Dermis microvascular lymphatic vessel endothelial cell (primary cell): Measurements from ENCODE around the gene LAMC3. TPM values are rescaled to one million over a fixed set of nuclear protein-coding genes. Genes with fewer than 3 reads are reported as not detected.
"Not testable (repeated sequence)": the region's sequence is repeated elsewhere in the genome, so short reads cannot be mapped to it uniquely, and the experiment has no call there.

ENCODE experiments used
- DNase-seq, 2 donors: peaks; one replicate each; pipeline versions ENCODE4 v3.0.0 to v3.0.0-alpha.2; 2010; ENCODE audit warnings: low read depth in 2 of 2
- total RNA-seq: library from RNA; depleted of rRNA; stranded (reverse); fragments of >200 nt; gene quantifications from 2 replicates; pipeline ENCODE4 v1.2.1, GENCODE V29; 2014

Gene LAMC3
- total RNA-seq, 1 donor from 2014 or later, result 1.2 TPM

GRCh38 chr9:131028221-131028884, 19.4 kb downstream of the LAMC3 start:
- no peak for DNase-seq

DNA sequence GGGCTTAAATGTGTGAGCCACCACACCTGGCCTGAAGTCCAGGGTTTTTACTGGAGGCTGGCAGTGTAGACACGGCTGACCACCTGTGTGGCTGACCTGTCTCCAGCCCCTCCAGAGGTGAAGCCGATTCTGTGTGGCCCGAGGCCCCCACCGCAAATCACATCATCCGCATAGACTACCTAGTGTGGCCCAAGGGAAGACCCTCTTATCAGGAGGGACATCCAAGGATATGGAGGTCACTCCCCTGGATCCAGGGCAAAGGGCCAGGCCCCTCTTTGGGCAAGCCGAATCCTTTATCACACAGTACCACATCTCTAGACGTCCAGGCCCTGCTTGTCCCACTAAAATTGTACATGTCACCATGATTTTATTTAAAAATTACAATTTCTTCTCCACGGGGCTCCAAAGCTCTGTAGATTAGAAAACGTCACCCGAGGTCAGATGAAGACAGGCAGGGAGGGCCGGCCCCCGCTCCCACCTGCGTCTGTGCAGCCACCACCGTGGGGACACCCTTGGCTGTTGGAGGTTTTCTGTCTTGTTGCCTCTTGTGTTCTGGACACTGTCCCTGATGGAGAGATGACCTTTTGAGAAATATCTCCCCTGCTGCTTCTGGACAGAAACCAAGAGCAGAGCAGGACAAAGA, 20.1 kb downstream of the LAMC3 start:
- DNase-seq, result no peak

DNA sequence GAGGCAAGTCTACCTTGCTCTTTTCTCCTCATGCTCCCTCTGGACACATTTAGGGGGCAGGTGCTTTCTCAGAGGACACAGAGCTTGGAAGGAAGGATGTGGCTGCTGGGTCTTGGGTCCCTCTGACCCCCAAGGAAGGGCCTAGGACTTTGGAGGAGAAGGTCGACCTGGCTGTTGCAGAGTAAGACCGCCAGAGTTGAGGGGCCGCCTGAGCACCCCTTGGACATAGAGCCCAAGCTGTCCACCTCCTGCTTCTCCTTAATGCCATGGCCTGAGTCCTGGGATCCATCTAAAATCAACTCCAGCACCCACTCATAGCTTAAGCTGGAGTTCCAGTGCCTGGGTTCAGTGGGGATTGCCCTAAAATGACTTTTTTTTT, 20.6 kb downstream of the LAMC3 start:
- no peak for DNase-seq

- DNase-seq, result no peak
Measured at GRCh38 chr9:131030239-131031004, 21.4 kb downstream of the LAMC3 start.

GRCh38 chr9:131031005-131031641, 22.1 kb downstream of the LAMC3 start:
- no peak for DNase-seq

DNA sequence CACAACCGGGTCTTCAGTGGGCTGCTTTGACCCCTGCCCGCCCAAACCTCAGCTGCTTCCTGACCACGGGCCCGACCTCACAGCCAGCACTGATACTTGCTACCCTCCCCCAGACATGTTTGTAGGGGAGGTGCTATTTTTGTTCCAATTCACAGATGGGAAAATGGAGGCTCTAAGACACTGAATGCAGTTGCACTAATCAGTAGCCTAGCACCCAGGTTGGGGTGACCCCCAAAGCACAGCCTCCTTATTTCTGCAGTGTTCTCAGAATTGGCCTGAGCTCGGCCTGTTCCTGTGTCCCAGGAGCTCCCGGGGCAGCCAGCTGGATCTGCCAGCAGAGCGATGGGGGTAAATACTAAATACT, 22.6 kb downstream of the LAMC3 start:
- no peak for DNase-seq

GRCh38 chr9:131032384-131032783, 23.4 kb downstream of the LAMC3 start:
- no peak for DNase-seq

DNA sequence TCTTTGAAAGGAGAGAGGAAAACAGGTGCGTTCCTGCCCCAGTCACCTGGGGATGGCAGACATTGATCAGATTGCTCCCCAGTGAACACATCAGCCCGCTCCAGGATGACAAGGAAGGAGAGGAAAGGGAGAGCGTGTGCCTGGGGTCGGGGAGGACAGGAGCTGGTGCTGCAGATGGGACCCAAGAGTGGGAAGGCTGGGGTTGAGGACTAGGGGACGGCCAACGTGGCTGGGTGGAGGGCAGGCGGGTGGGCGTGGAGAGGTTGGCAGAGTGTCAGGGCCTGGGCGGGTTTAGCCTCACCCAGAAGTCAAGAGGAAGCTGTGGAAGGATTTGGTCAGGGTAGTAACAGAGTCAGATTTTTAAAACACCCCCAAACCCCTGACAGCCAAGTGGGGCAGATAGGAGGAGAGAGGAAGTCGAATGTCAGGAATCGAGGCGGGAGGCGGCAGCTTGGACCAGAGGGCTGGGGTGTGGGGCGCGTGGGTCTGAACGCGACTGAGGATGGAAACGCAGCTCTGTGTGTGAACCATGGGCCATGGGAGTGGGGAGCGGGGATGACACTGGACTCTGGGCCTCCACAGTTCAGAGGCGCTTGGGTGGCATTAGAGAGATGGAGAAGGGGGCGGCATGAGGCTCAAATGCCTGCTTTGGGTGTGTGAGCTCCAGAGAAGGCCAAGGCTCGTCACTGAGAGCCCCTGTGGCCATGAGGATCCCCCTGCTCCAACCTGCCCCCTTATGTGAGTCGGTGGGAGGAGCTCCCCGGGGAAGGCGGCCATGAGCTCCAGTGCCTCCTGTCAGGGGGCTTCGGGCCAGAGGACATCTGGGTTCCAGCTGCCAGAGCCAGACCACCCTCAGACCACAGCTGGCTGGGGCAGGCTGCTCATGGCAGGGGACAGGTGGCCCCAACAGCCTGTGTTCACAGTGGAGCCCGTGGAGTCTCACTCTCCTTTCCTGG, 24.6 kb downstream of the LAMC3 start:
- DNase-seq, result no peak

DNA sequence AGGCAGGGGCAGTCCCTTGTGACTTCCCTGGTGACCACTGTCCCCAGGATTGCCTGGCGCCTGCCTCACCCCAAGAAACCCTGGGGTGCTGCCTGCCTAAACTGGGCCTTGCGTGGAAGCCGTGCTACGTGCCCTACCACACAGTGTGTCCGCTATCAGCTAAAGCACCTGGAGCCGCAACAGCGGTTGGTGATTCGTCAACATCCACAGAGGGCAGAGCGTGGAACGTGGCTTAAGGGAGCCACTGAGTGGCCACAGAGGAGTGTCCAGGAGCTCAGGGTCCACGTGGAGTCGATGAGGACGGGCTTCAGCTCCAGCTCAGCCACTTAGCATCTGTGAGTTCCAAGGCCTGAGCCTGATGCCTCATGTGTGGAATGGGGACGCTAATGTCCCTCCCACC, 25.3 kb downstream of the LAMC3 start:
- DNase-seq, result no peak

GRCh38 chr9:131034749-131035148, 25.8 kb downstream of the LAMC3 start:
- not testable (repeated sequence) for DNase-seq

DNA sequence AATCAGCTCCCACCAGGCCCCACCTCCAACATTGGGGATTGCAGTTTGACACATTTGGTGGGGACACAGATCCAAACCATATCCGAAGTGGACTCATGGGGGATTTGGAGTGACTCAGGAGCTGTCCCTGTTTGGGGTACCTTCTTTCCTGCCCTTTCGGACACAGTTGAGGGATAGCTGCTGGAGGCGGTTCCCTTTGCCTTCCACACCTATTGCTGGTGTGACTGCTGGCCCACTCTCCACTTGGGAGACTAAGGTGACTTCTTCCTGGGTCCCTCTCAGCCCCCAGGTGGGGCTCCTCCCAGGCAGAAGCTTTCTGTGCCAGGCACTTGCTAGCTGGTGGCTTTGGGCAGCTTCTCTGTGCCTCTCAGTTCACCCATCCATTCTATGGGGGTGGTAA, 26.6 kb downstream of the LAMC3 start:
- DNase-seq, result no peak

GRCh38 chr9:131036071-131036470, 27.1 kb downstream of the LAMC3 start:
- DNase-seq, result no peak

GRCh38 chr9:131036529-131037334, 27.8 kb downstream of the LAMC3 start:
- DNase-seq, result no peak

- DNase-seq, result no peak
Measured at GRCh38 chr9:131037335-131038255, 28.6 kb downstream of the LAMC3 start.

DNA sequence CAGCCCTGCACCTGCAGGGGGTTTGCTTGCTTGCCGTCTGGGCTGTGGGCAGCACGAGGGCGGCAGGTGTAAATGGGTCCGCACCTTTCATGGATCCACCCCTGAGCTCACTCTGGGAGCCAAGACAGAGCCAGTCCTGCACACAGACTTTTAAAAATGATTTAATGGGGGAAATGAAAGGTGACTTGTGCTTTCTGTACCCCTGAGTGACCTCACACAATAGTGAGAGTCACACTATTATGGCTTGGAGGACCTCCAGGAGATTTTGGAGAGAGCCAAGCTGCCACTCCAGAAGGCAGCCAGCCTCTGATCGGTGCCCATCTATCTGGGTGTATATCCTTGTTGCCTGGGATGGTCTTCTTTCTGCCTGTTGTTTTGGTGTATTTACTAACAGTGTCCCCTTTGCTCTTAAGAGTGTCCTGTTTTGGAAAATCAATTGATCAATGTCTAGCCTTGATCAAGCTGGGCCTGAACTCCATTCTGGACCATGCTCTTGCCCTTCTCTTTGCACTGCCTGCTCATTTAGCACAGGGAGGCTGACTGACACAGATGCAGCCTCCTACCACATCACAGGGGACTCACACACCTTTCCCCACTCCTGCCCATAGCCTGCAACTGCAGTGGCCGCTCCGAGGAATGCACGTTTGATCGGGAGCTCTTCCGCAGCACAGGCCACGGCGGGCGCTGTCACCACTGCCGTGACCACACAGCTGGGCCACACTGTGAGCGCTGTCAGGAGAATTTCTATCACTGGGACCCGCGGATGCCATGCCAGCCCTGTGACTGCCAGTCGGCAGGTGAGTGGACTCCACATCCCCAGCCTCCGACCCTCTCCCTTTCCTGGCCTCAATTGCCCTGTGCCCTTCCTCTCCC, 29.5 kb downstream of the LAMC3 start:
- DNase-seq, result no peak

DNA sequence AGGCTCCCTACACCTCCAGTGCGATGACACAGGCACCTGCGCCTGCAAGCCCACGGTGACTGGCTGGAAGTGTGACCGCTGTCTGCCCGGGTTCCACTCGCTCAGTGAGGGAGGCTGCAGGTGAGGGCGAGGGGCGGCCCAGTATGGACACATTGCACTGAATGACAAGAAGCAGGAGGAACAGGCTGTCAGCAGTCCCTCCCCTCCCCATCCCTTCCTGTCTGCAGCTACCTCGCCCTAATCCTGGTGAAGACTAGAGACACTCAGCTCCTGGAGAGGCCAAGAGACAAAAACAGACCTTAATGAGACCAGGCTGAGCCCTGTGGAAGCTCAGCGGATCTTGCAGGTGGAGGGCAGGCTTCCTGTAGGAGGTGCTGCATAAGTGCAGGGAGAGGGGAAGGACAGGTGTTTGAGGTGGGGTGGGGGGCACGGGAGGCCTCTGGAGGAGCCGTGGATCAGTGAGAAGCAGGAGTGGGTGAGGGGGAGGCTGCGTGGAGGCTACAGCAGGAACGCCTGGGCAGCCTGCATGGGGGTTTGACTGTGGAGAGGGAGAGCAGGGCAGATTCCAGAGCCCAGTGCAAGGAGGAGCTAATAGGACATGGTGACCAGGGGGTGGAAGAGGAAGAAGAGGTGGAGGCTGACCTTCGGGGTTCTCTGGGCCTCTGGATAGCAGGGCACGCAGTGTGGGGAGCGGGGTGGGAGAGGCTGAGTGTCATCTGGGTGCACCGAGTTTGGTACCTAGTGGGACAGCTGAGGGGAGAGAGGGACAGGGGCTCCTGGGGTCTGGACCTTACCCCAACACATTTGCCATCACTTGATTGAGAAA, 30.4 kb downstream of the LAMC3 start:
- DNase-seq, result no peak

GRCh38 chr9:131042666-131043065, 33.7 kb downstream of the LAMC3 start:
- DNase-seq, result no peak
